GM12878 (cell line): Measurements from ENCODE around the gene NKG7. TPM values are rescaled to one million over a fixed set of nuclear protein-coding genes. Genes with fewer than 3 reads are reported as not detected.

Experiments
- ATAC-seq: fragments of 200-7000 bp; cut with Tn5 transposase; 3 replicates; pipeline ENCODE4 v1.9.1; 2020; ENCODE audit warnings: mild to moderate bottlenecking, moderate library complexity
- BruUV-seq: library from RNA; stranded (reverse); fragments of 400-500 nt; replicated peaks from 2 replicates; lab custom pipeline; 2021; lab: Mats Ljungman, UMichigan
- CTCF ChIA-PET: fragments of 300-600 bp; sonication (Branson Sonifier 250); formaldehyde crosslinking; extraction: SDS; loops from one replicate; lab custom pipeline; 2021; ENCODE audit warnings: inconsistent platforms; lab: Yijun Ruan, JAX
- POLR2A ChIA-PET: fragments of 350-600 bp; formaldehyde crosslinking; extraction: SDS; loops from one replicate; lab custom pipeline; 2021; ENCODE audit warnings: inconsistent platforms; lab: Charles Lee
- RAD21 ChIA-PET: fragments of 300-600 bp; sonication (Branson Sonifier 250); formaldehyde crosslinking; loops from one replicate; lab custom pipeline; 2023; ENCODE audit warnings: antibody characterized with exemption; ENCODE audit not compliant: unreplicated experiment; lab: Charles Lee
- SMC1A ChIA-PET: fragments of 300-600 bp; sonication (Branson Sonifier 250); formaldehyde crosslinking; loops from one replicate; lab custom pipeline; 2023; ENCODE audit not compliant: unreplicated experiment, uncharacterized antibody; lab: Charles Lee
- DNase-seq: peaks from one replicate; pipeline ENCODE4 v3.0.0-alpha.2; 2011; ENCODE audit warnings: low read depth, low spot score
- FAIRE-seq: peaks from 3 replicates; lab custom pipeline; 2011; peaks lifted over from hg19 to GRCh38; lab: Jason Lieb, UNC
- H2AFZ ChIP-seq: 2 replicates; pipeline ENCODE4 v1.6.0; 2011; ENCODE audit warnings: low read depth, low read length, control low read depth; ENCODE audit not compliant: control insufficient read depth
- H3K27ac ChIP-seq: 2 replicates; pipeline ENCODE4 v1.5.1; 2011; ENCODE audit warnings: control low read depth; ENCODE audit not compliant: control insufficient read depth, insufficient read depth
- H3K27me3 ChIP-seq, 2 experiments: replicated peaks in 1 of 2; 2 replicates each; pipeline versions ENCODE4 v1.6.0 to v1.6.1; 2011; ENCODE audit warnings: low read length in 1 of 2; ENCODE audit not compliant: control insufficient read depth in 2 of 2, insufficient read depth in 2 of 2
- H3K36me3 ChIP-seq, 2 experiments: 2 replicates each; pipeline ENCODE4 v1.5.1; 2011; ENCODE audit warnings: low read length in 1 of 2; ENCODE audit not compliant: control insufficient read depth in 2 of 2, insufficient read depth in 2 of 2
- H3K4me1 ChIP-seq: 2 replicates; pipeline ENCODE4 v1.6.1; 2011; ENCODE audit warnings: mild to moderate bottlenecking, low read length, moderate library complexity, mixed read lengths; ENCODE audit not compliant: control insufficient read depth, insufficient read depth
- H3K4me2 ChIP-seq: 2 replicates; pipeline ENCODE4 v1.6.0; 2011; ENCODE audit warnings: control low read depth; ENCODE audit not compliant: control insufficient read depth, insufficient read depth
- H3K4me3 ChIP-seq: fragments of 200-600 bp; sonication (generic); 2 replicates; pipeline ENCODE4 v1.5.1; 2016
- H3K79me2 ChIP-seq: 2 replicates; pipeline ENCODE4 v1.6.0; 2011; ENCODE audit warnings: low read length; ENCODE audit not compliant: control insufficient read depth, insufficient read depth
- H3K9ac ChIP-seq: 2 replicates; pipeline ENCODE4 v1.8.0; 2011; ENCODE audit warnings: low read length, control low read depth, mixed read lengths; ENCODE audit not compliant: control insufficient read depth, insufficient read depth
- H3K9me3 ChIP-seq: replicated peaks from 3 replicates; pipeline ENCODE4 v1.5.1; 2011; ENCODE audit warnings: mild to moderate bottlenecking, low read length; ENCODE audit not compliant: control insufficient read depth, insufficient read depth
- H4K20me1 ChIP-seq: 2 replicates; pipeline ENCODE4 v1.6.0; 2011; ENCODE audit not compliant: control insufficient read depth, insufficient read depth
- BCLAF1 ChIP-seq: fragments of 450-650 bp; IDR thresholded peaks from 2 replicates; pipeline ENCODE4 v1.6.1; 2017; ENCODE audit warnings: antibody characterized with exemption, mild to moderate bottlenecking, moderate library complexity
- E2F4 ChIP-seq: IDR thresholded peaks from 2 replicates; pipeline ENCODE4 v1.6.1; 2012; ENCODE audit warnings: low read depth, low read length, improper control_type of control experiment
- EGR1 ChIP-seq, 2 experiments: IDR thresholded peaks; 1 replicate in 1 of 2; 2 replicates in 1 of 2; pipeline ENCODE4 v1.6.1; 2011 to 2012; ENCODE audit warnings: low read depth in 2 of 2, low read length in 2 of 2, borderline replicate concordance in 1 of 2, mild to moderate bottlenecking in 1 of 2, moderate library complexity in 1 of 2
- EZH2 ChIP-seq: IDR thresholded peaks from 2 replicates; pipeline ENCODE4 v1.6.1; 2012; ENCODE audit warnings: low read depth, mild to moderate bottlenecking, control low read depth, inconsistent platforms, low read length, borderline replicate concordance; ENCODE audit not compliant: control insufficient read depth
- GATAD2B ChIP-seq: fragments of 450-650 bp; conservative IDR thresholded peaks from 2 replicates; pipeline ENCODE4 v1.6.1; 2017; ENCODE audit warnings: low read depth, mild to moderate bottlenecking, moderate library complexity
- IRF3 ChIP-seq: fragments of 450-650 bp; IDR thresholded peaks from 2 replicates; pipeline ENCODE4 v1.6.1; 2014; ENCODE audit warnings: mild to moderate bottlenecking
- MLLT1 ChIP-seq: fragments of 450-650 bp; IDR thresholded peaks from 2 replicates; pipeline ENCODE4 v1.6.1; 2016; ENCODE audit warnings: mild to moderate bottlenecking
- MYB ChIP-seq: fragments of 150-350 bp; IDR thresholded peaks from 2 replicates; pipeline ENCODE4 v1.6.1; 2014; ENCODE audit warnings: mild to moderate bottlenecking, low read depth, low read length, borderline replicate concordance
- PBX3 ChIP-seq: IDR thresholded peaks from 2 replicates; pipeline ENCODE4 v1.6.1; 2011; ENCODE audit warnings: mild to moderate bottlenecking, low read depth, low read length, moderate library complexity; ENCODE audit not compliant: insufficient replicate concordance
- PML ChIP-seq: IDR thresholded peaks from 2 replicates; pipeline ENCODE4 v1.6.1; 2012; ENCODE audit warnings: low read length, inconsistent platforms
- RFX5 ChIP-seq: IDR thresholded peaks from 2 replicates; pipeline ENCODE4 v1.6.1; 2011; ENCODE audit warnings: low read depth, low read length, improper control_type of control experiment
- ZBED1 ChIP-seq: IDR thresholded peaks from 2 replicates; pipeline ENCODE4 v1.6.1; 2016; ENCODE audit warnings: borderline replicate concordance
- ZNF622 ChIP-seq: fragments of 450-650 bp; IDR thresholded peaks from 2 replicates; pipeline ENCODE4 v1.6.1; 2017; ENCODE audit warnings: mild to moderate bottlenecking, inconsistent platforms
- WGBS: methylation state at CpG from one replicate; pipeline ENCODE4 v1.1.6; 2016; ENCODE audit warnings: low lambda C conversion rate; ENCODE audit not compliant: insufficient replicate concordance, insufficient coverage; ENCODE audit errors: missing lambda C conversion rate; 5-methylcytosine and 5-hydroxymethylcytosine counted together
- in situ Hi-C: fragments of 300-500 bp; cut with MboI; formaldehyde crosslinking; loops from 9 replicates; pipeline ENCODE4 v1.14.3; 2018; ENCODE audit warnings: mixed read lengths
- intact Hi-C: fragments of 100-400 bp; cut with micrococcal nuclease; formaldehyde crosslinking; loops from one replicate; pipeline ENCODE4 v1.14.2; 2022; ENCODE audit not compliant: unreplicated experiment
- polyA plus RNA-seq, 11 experiments: library from polyadenylated mRNA; depleted of rRNA in 4 of 11; unstranded in 6 of 11; stranded (reverse) in 5 of 11; fragments of >200 nt; fragmentation: Nextera tagmentation in 4 of 11; fragmentation: Illumina TruSeq in 1 of 11; extraction: Ambion mirVana in 4 of 11; extraction: Trizol in 1 of 11; gene quantifications; 1 replicate in 1 of 11; 2 replicates in 10 of 11; pipeline versions ENCODE4 v1.2.1 to v1.2.3, GENCODE V29; 2011 to 2016; ENCODE audit warnings: inconsistent platforms in 2 of 11, missing spikeins in 2 of 11, low read depth in 1 of 11
- total RNA-seq, 4 experiments: library from RNA; depleted of rRNA in 3 of 4; stranded (reverse); fragments of >200 nt in 3 of 4; fragmentation: Illumina TruSeq in 1 of 4; extraction: Trizol in 1 of 4; gene quantifications; 2 replicates each; pipeline versions ENCODE4 v1.2.1 to v1.2.3, GENCODE V29; 2013 to 2021

The NKG7 gene
- total and polyA plus RNA-seq, 10 of the 15 experiments (the other 5 are each of a cell fraction or from before 2014, with no cell fraction given), result 10.0 to 48.7 (median 22.3) TPM

- H3K27me3 ChIP-seq, result no peaks in the 10 kb centered on the region
- no TSS peak for BruUV-seq
- intact Hi-C loops, result no loop called here
- peaks cover 17% of the 10 kb centered on the region for H3K4me1 ChIP-seq
- H4K20me1 ChIP-seq, result no peaks in the 10 kb centered on the region
- no peak overlapping the region for H3K4me3 ChIP-seq
- TF ChIP-seq PBX3, result no peak
- TF ChIP-seq EZH2, result no peak
- no peak for TF ChIP-seq RFX5
- no peak for TF ChIP-seq GATAD2B
- no peak for TF ChIP-seq BCLAF1
- TF ChIP-seq IRF3, result no peak
- no peak for TF ChIP-seq PML
- no peak for TF ChIP-seq MLLT1
- no peak for TF ChIP-seq ZBED1
- TF ChIP-seq EGR1 (IDR thresholded peaks at IDR 0.05; ENCODE audit: borderline replicate concordance in 1 of 2, low read depth in 2 of 2, low read length in 2 of 2), result no peak
- no peak for TF ChIP-seq E2F4
- no peak for TF ChIP-seq ZNF622
- TF ChIP-seq MYB, result no peak
- peaks cover 0 to 4% of the 10 kb centered on the region in 2 experiments; a peak in 2 of 4 replicates for H3K36me3 ChIP-seq
- no peak overlapping the region for H3K4me2 ChIP-seq
- in situ Hi-C loops, result no loop called here
- WGBS, result 78% methylated on average over 10 of the region's 10 CpGs
- H3K9ac ChIP-seq, result no peak overlapping the region
- DNase-seq, result no peak
- POLR2A ChIA-PET, result no interaction called here
- no peak overlapping the region for H3K27ac ChIP-seq
- SMC1A ChIA-PET, result no interaction called here
- FAIRE-seq, result no peak
- H3K9me3 ChIP-seq, result no peaks in the 10 kb centered on the region
- no peaks in the 10 kb centered on the region for H3K79me2 ChIP-seq
- RAD21 ChIA-PET, result no interaction called here
- CTCF ChIA-PET, result no interaction called here
- no peak overlapping the region for H2AFZ ChIP-seq
- ATAC-seq, result no peak
These were observed 25.1 kb downstream of the NKG7 start for GRCh38 chr19:51347209-51347928.
